Suprapubic skin (tissue), 4 donors: ENCODE results near the gene SLC35E4. TPM values are rescaled to one million over a fixed set of nuclear protein-coding genes. Genes with fewer than 3 reads are reported as not detected.

Experiments used
- DNase-seq, 2 donors: peaks; one replicate each; pipeline ENCODE4 v3.0.0-alpha.2; 2019; ENCODE audit warnings: low spot score in 2 of 2
- H3K27ac ChIP-seq: fragments of 200-600 bp; sonication (generic); one replicate; pipeline ENCODE4 v1.5.1; 2019
- H3K27me3 ChIP-seq: fragments of 200-600 bp; sonication (generic); one replicate; pipeline ENCODE4 v1.5.1; 2019
- H3K36me3 ChIP-seq: fragments of 200-600 bp; sonication (generic); one replicate; pipeline ENCODE4 v1.5.1; 2019
- H3K4me1 ChIP-seq: fragments of 200-600 bp; sonication (generic); one replicate; pipeline ENCODE4 v1.5.1; 2019
- H3K4me3 ChIP-seq: fragments of 200-600 bp; sonication (generic); one replicate; pipeline ENCODE4 v1.5.1; 2019; ENCODE audit warnings: mild to moderate bottlenecking
- H3K9me3 ChIP-seq: fragments of 200-600 bp; sonication (generic); one replicate; pipeline ENCODE4 v1.5.1; 2019
- CTCF ChIP-seq, 2 donors: fragments of 200-600 bp in 1 of 2; fragments of 450-650 bp in 1 of 2; sonication (generic) in 1 of 2; IDR thresholded peaks; one replicate each; pipeline ENCODE4 v1.5.1; 2016 to 2019; ENCODE audit warnings: antibody characterized with exemption in 2 of 2, mild to moderate bottlenecking in 1 of 2, moderate library complexity in 1 of 2
- EP300 ChIP-seq: sonication (generic); formaldehyde crosslinking; IDR thresholded peaks from one replicate; pipeline ENCODE4 v1.6.1; 2017; ENCODE audit warnings: antibody characterized with exemption
- POLR2A ChIP-seq, 2 donors: fragments of 450-650 bp; IDR thresholded peaks; one replicate each; pipeline ENCODE4 v1.6.1; 2017; ENCODE audit warnings: antibody characterized with exemption in 2 of 2, mild to moderate bottlenecking in 2 of 2, moderate library complexity in 2 of 2
- POLR2AphosphoS5 ChIP-seq, 3 donors: sonication (generic); formaldehyde crosslinking; IDR thresholded peaks; one replicate each; pipeline ENCODE4 v1.6.1; 2017; ENCODE audit warnings: antibody characterized with exemption in 3 of 3
- WGBS: methylation state at CpG from one replicate; pipeline ENCODE4 v1.1.5; 2018; 5-methylcytosine and 5-hydroxymethylcytosine counted together
- total RNA-seq, 4 donors: library from RNA; depleted of rRNA; stranded (reverse); fragments of >200 nt; gene quantifications; one replicate each; pipeline ENCODE4 v1.1.0, GENCODE V29; 2016

SLC35E4 gene
- total RNA-seq, 4 donors from 2014 or later: 17.0 to 20.3 (median 18.8) TPM

- Histone ChIP-seq H3K4me3 (no peak overlapping the region), H3K4me1 (peaks cover 21% of the 10 kb centered on the region), H3K9me3 (no peaks in the 10 kb centered on the region), H3K36me3 (peaks cover 21% of the 10 kb centered on the region), H3K27ac (no peak overlapping the region), H3K27me3 (no peaks in the 10 kb centered on the region)
- no peak for TF ChIP-seq POLR2AphosphoS5 (IDR thresholded peaks at IDR 0.05)
- no peak for TF ChIP-seq POLR2A (IDR thresholded peaks at IDR 0.05)
- DNase-seq: no peak
- 63% methylated on average over 4 of the region's 4 CpGs for WGBS
These were observed 30.2 kb downstream of the SLC35E4 start for GRCh38 chr22:30665786-30666185.

GRCh38 chr22:30667107-30667493 lies 31.5 kb downstream of the SLC35E4 start:
- no peaks in the 10 kb centered on the region for H3K27me3 ChIP-seq
- no peaks in the 10 kb centered on the region for H3K9me3 ChIP-seq
- DNase-seq: no peak
- H3K27ac ChIP-seq: peak overlapping the region; percentile 28
- H3K4me3 ChIP-seq: peak overlapping the region; percentile 61
- TF ChIP-seq EP300 (no peak), POLR2AphosphoS5 (IDR thresholded peaks at IDR 0.05) (no peak), CTCF (IDR thresholded peaks at IDR 0.05) (no peak), POLR2A (IDR thresholded peaks at IDR 0.05) (no peak)
- peaks cover 20% of the 10 kb centered on the region for H3K36me3 ChIP-seq
- 0% methylated on average over 18 of the region's 18 CpGs for WGBS
- H3K4me1 ChIP-seq: peaks cover 21% of the 10 kb centered on the region

- DNase-seq: peak; percentile 96
- Histone ChIP-seq H3K9me3 (no peaks in the 10 kb centered on the region), H3K36me3 (peaks cover 13% of the 10 kb centered on the region), H3K27ac (peak within 1 kb of the TSS; percentile 28), H3K4me3 (peak within 1 kb of the TSS; percentile 61), H3K4me1 (peaks cover 21% of the 10 kb centered on the region), H3K27me3 (no peaks in the 10 kb centered on the region)
- TF ChIP-seq CTCF (IDR thresholded peaks at IDR 0.05) (peak in 1 of 2 donors; percentile 50), POLR2AphosphoS5 (IDR thresholded peaks at IDR 0.05) (no peak), EP300 (no peak)
- 0% methylated on average over 14 of the region's 77 CpGs for WGBS
These were observed 32.2 kb downstream of the SLC35E4 start, which contains the start of gene DUSP18 for GRCh38 chr22:30667494-30668385. DUSP18 (minus strand) TSS chr22:30667875; CDS start chr22:30664003, 3,872 bp downstream.

- WGBS: 38% methylated on average over 10 of the region's 10 CpGs
- H3K4me1 ChIP-seq: peaks cover 21% of the 10 kb centered on the region
- DNase-seq: no peak
- peaks cover 7% of the 10 kb centered on the region for H3K36me3 ChIP-seq
- H3K4me3 ChIP-seq: peak overlapping the region; percentile 61
- H3K27me3 ChIP-seq: no peaks in the 10 kb centered on the region
- H3K9me3 ChIP-seq: no peaks in the 10 kb centered on the region
- TF ChIP-seq POLR2AphosphoS5 (IDR thresholded peaks at IDR 0.05): no peak
- TF ChIP-seq CTCF (IDR thresholded peaks at IDR 0.05): no peak
- TF ChIP-seq POLR2A (IDR thresholded peaks at IDR 0.05): no peak
- TF ChIP-seq EP300: no peak
- no peak overlapping the region for H3K27ac ChIP-seq
These were observed 32.8 kb downstream of the SLC35E4 start for GRCh38 chr22:30668386-30668710.

- H3K27ac ChIP-seq: no peak overlapping the region
These were observed 35.5 kb downstream of the SLC35E4 start for GRCh38 chr22:30671071-30671470.

GRCh38 chr22:30673136-30673535 lies 37.6 kb downstream of the SLC35E4 start:
- H3K27ac ChIP-seq: no peak overlapping the region
- no peak overlapping the region for H3K4me3 ChIP-seq
- H3K36me3 ChIP-seq: no peaks in the 10 kb centered on the region
- DNase-seq: no peak
- H3K4me1 ChIP-seq: peaks cover 4% of the 10 kb centered on the region
- no peaks in the 10 kb centered on the region for H3K27me3 ChIP-seq
- 89% methylated on average over 4 of the region's 4 CpGs for WGBS
- no peak for TF ChIP-seq POLR2AphosphoS5 (IDR thresholded peaks at IDR 0.05)
- TF ChIP-seq EP300: no peak
- no peak for TF ChIP-seq CTCF (IDR thresholded peaks at IDR 0.05)
- H3K9me3 ChIP-seq: no peaks in the 10 kb centered on the region

More at GRCh38 chr22:30671071-30671470, 35.5 kb downstream of the SLC35E4 start:
- WGBS: 88% methylated on average over 3 of the region's 3 CpGs
- no peak for DNase-seq
- Histone ChIP-seq H3K4me1 (peaks cover 17% of the 10 kb centered on the region), H3K4me3 (no peak overlapping the region), H3K27me3 (no peaks in the 10 kb centered on the region), H3K36me3 (no peaks in the 10 kb centered on the region), H3K9me3 (no peaks in the 10 kb centered on the region)
- TF ChIP-seq EP300: no peak
